ENCODE data around the gene HOXD4. TPM values are rescaled to one million over a fixed set of nuclear protein-coding genes. Genes with fewer than 3 reads are reported as not detected.

The HOXD4 gene
- total RNA-seq, 2 experiments from 2014 or later, result not detected

GRCh38 chr2:176133389-176133788 is 18.0 kb upstream of the HOXD4 start:
- peaks cover 2% of the 10 kb centered on the region for H3K9me3 Mint-ChIP-seq

DNA sequence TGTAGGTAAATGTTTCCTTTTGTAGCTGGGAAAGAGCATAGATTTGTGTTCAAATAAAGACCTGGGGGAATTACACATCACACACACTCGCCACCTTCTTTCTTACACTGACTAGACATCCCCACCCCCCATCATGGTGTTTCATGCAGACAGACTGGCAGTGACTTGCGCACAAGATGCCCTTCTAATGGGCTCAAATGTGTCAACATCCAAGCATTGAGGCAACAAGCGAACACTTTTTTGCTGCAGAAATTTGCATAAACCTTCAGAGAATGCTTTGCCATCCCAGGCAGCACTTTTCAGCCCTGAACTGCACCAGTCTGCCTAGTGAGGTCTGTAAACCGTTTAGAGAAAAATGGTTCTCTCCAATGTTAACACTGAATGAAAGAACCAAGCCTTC is 17.3 kb upstream of the HOXD4 start:
- no peak for TF ChIP-seq CTCF (IDR thresholded peaks at IDR 0.05)
- no peak for DNase-seq
- H3K4me3 ChIP-seq (ENCODE audit: low read length), result no peak overlapping the region
- Mint-ChIP-seq H3K27me3 (peaks cover 88% of the 10 kb centered on the region), H3K4me3 (no peak overlapping the region), H3K9me3 (peaks cover 4% of the 10 kb centered on the region), H3K27ac (no peak overlapping the region), H3K4me1 (ENCODE audit: low read depth) (peaks cover 48% of the 10 kb centered on the region), H3K36me3 (ENCODE audit: low read depth) (no peaks in the 10 kb centered on the region)
- ChIA-PET POLR2A (interaction anchor here (1.3 kb wide), 1 partner anchor 17 kb away, joined by 3 read pairs; no protein-coding TSS in a partner anchor), CTCF (interaction anchor here (1.7 kb wide), 1 partner anchor 518 kb away, joined by 3 read pairs; no protein-coding TSS in a partner anchor)
- H3K36me3 ChIP-seq (ENCODE audit: insufficient read depth, low read length), result no peaks in the 10 kb centered on the region
- peaks cover 42% of the 10 kb centered on the region for H3K4me1 ChIP-seq (ENCODE audit: insufficient read depth, low read length)
- peaks cover 14 to 32% of the 10 kb centered on the region in 2 experiments for H3K9me3 ChIP-seq (ENCODE audit: control insufficient read depth in 1 of 2, insufficient read depth in 1 of 2, low read length in 2 of 2)
- no peak for ATAC-seq (ENCODE audit: poor library complexity)
- no peak overlapping the region for H3K27ac ChIP-seq (ENCODE audit: low read depth in 1 of 2, low read length in 2 of 2)
- intact Hi-C loops (cut with DNase I, micrococcal nuclease), result loop anchor here in 1 of 2 experiments (5.0 to 10.0 kb wide), 2 partner anchors 47 to 1281 kb away; no protein-coding TSS in a partner anchor
- H3K27me3 ChIP-seq (ENCODE audit: control insufficient read depth in 1 of 2, insufficient read depth in 2 of 2, low read length in 2 of 2), result peaks cover 82 to 92% of the 10 kb centered on the region in 2 experiments

More at GRCh38 chr2:176133389-176133788, 18.0 kb upstream of the HOXD4 start:
- ChIA-PET POLR2A (interaction anchor here (1.0 to 1.3 kb wide), 2 partner anchors 11 to 16 kb away, joined by 3 read pairs; partner anchors contain the start of gene HOXD9), CTCF (interaction anchor here (0.7 to 1.7 kb wide), 3 partner anchors 475 to 1015 kb away, joined by 3 read pairs; no protein-coding TSS in a partner anchor)
- Mint-ChIP-seq H3K36me3 (ENCODE audit: low read depth) (no peaks in the 10 kb centered on the region), H3K27ac (no peak overlapping the region), H3K27me3 (peaks cover 88% of the 10 kb centered on the region), H3K4me3 (no peak overlapping the region), H3K4me1 (ENCODE audit: low read depth) (peaks cover 51% of the 10 kb centered on the region)
- no peak overlapping the region for H3K27ac ChIP-seq (ENCODE audit: low read depth in 1 of 2, low read length in 2 of 2)
- H3K27me3 ChIP-seq (ENCODE audit: control insufficient read depth in 1 of 2, insufficient read depth in 2 of 2, low read length in 2 of 2), result peaks cover 82 to 92% of the 10 kb centered on the region in 2 experiments
- no peak overlapping the region for H3K4me3 ChIP-seq (ENCODE audit: low read length)
- H3K36me3 ChIP-seq (ENCODE audit: insufficient read depth, low read length), result no peaks in the 10 kb centered on the region
- peaks cover 44% of the 10 kb centered on the region for H3K4me1 ChIP-seq (ENCODE audit: insufficient read depth, low read length)
- DNase-seq (no peak), ATAC-seq (ENCODE audit: poor library complexity) (no peak)
- no peak for TF ChIP-seq CTCF (IDR thresholded peaks at IDR 0.05)
- intact Hi-C loops (cut with DNase I, micrococcal nuclease), result loop anchor here in 1 of 2 experiments (5.0 to 10.0 kb wide), 2 partner anchors 46 to 1281 kb away; no protein-coding TSS in a partner anchor
- H3K9me3 ChIP-seq (ENCODE audit: control insufficient read depth in 1 of 2, insufficient read depth in 1 of 2, low read length in 2 of 2), result peaks cover 8 to 33% of the 10 kb centered on the region in 2 experiments

DNA sequence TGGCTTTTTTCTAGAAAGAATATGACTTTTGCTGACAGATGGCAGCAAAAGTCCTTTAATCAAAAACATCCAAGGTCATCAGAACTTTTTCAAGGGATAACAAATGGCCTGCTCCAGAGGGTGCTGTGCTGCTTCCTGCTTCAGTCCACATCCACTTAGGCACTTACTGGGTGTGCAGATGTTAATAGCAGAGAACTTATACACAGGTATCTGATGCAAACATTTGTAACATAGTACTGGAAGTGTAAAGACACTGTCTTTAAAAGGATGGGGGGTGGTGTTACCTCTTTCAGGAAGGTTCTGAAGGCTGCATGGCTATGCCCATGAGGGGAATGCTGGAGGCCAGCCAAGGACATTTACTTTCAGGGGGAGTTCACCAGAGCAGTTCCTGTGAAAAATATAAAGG is 16.3 kb upstream of the HOXD4 start:
- Histone ChIP-seq H3K36me3 (ENCODE audit: insufficient read depth, low read length) (no peaks in the 10 kb centered on the region), H3K4me3 (ENCODE audit: low read length) (no peak overlapping the region), H3K27ac (ENCODE audit: low read depth in 1 of 2, low read length in 2 of 2) (no peak overlapping the region), H3K4me1 (ENCODE audit: insufficient read depth, low read length) (peaks cover 41% of the 10 kb centered on the region), H3K27me3 (ENCODE audit: control insufficient read depth in 1 of 2, insufficient read depth in 2 of 2, low read length in 2 of 2) (peaks cover 87 to 94% of the 10 kb centered on the region in 2 experiments), H3K9me3 (ENCODE audit: control insufficient read depth in 1 of 2, insufficient read depth in 1 of 2, low read length in 2 of 2) (peaks cover 14 to 34% of the 10 kb centered on the region in 2 experiments)
- intact Hi-C loops (cut with DNase I, micrococcal nuclease), result loop anchor here in 1 of 2 experiments (10.0 kb wide), 1 partner anchor 1280 kb away; no protein-coding TSS in a partner anchor
- Mint-ChIP-seq H3K9me3 (peaks cover 4% of the 10 kb centered on the region), H3K4me3 (no peak overlapping the region), H3K27ac (no peak overlapping the region), H3K4me1 (ENCODE audit: low read depth) (peaks cover 52% of the 10 kb centered on the region), H3K36me3 (ENCODE audit: low read depth) (no peaks in the 10 kb centered on the region), H3K27me3 (peaks cover 93% of the 10 kb centered on the region)
- DNase-seq, result no peak
- TF ChIP-seq CTCF (IDR thresholded peaks at IDR 0.05), result no peak
- ChIA-PET CTCF (no interaction called here), POLR2A (no interaction called here)
- no peak for ATAC-seq (ENCODE audit: poor library complexity)
